Measurements from ENCODE around the gene TRIM26.

TRIM26 gene

DNA sequence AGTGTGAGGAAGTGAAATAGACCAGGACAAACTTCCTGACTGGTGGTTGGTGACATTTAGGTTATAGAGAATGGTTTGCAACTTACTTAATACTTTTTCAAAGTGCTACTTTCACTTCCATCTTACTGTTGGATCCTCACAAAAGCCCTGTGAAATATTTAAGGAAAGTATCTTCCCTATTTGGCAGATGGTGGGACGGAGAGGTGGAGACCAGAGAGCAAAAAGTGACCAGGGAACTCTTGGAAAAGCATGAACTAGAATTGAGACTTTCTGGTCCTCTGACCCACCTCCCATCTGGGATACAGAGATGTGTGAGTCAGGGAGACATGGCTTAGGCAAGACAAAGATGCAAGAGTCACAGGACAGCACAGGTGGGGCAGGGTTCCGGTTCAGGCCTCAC lies 55.2 kb downstream of the TRIM26 start:
- TF ChIP-seq CTCF (IDR thresholded peaks at IDR 0.05; ENCODE audit: insufficient read depth, low read depth, low read length, missing control alignments): no peak
- no peak for DNase-seq (ENCODE audit: low read depth)
- no peak overlapping the region for H3K4me3 ChIP-seq (ENCODE audit: low read depth, low read length)

DNA sequence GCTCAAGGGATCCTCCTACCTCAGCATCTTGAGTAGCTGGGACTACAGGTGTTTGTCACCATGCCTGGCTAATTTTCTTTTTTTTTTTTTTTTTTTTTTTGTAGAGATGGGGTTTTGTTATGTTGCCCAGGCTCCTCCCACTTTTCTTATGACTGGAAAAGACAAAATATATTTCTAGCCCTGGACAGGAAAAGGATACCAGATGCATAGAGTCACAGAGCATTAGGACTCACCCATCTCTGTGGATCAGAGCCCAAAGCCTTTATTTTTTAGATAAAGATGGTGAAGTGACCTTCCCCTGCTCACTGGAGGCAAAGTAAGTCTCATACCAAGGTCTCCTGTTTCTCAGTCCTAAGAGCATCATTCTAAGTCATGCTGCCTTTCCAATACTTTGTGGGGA lies 55.6 kb downstream of the TRIM26 start:
- no peak for DNase-seq (ENCODE audit: low read depth)
- TF ChIP-seq CTCF (IDR thresholded peaks at IDR 0.05; ENCODE audit: insufficient read depth, low read depth, low read length, missing control alignments): no peak
- no peak overlapping the region for H3K4me3 ChIP-seq (ENCODE audit: low read depth, low read length)

GRCh38 chr6:30156774-30157173 lies 56.4 kb downstream of the TRIM26 start:
- no peak overlapping the region for H3K4me3 ChIP-seq (ENCODE audit: low read depth, low read length)
- DNase-seq (ENCODE audit: low read depth): no peak
- TF ChIP-seq CTCF (IDR thresholded peaks at IDR 0.05; ENCODE audit: insufficient read depth, low read depth, low read length, missing control alignments): no peak

GRCh38 chr6:30156262-30156599 lies 57.0 kb downstream of the TRIM26 start:
- TF ChIP-seq CTCF (IDR thresholded peaks at IDR 0.05; ENCODE audit: insufficient read depth, low read depth, low read length, missing control alignments): no peak
- no peak overlapping the region for H3K4me3 ChIP-seq (ENCODE audit: low read depth, low read length)
- DNase-seq (ENCODE audit: low read depth): no peak

DNA sequence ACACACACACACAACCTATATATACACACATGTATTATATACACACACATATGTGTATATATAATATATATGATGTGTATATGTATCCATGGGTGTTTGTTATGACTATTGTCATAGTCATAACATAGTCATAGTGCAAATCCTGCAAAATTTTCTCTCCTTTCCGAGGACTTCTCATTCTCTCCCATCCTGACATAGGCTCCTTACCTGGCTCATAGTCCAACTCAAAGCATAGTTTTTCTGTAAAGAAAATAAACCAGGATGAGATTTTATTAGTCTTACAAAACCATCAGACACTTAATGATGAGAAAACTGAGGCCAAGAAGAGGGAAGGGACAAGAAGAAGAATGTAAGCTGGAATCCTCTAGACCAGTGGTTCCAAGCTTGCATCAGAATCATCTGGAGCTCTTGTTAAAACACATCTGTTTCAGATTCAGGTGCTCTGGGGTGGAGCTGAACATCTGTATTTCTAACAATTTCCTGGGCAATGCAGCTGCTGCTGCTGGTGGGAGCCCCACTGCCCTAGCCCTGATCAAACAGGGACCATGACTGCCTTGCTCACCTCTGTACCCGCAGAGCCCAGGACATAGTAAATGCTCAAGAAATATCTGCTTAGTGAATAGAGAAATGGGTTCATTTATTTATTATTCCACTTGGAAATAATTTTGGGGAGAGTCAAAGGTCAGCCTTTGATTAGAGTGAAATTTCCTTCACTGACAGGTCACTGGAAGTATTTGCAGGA lies 57.5 kb downstream of the TRIM26 start:
- H3K4me3 ChIP-seq (ENCODE audit: low read depth, low read length): no peak overlapping the region
- no peak for DNase-seq (ENCODE audit: low read depth)

DNA sequence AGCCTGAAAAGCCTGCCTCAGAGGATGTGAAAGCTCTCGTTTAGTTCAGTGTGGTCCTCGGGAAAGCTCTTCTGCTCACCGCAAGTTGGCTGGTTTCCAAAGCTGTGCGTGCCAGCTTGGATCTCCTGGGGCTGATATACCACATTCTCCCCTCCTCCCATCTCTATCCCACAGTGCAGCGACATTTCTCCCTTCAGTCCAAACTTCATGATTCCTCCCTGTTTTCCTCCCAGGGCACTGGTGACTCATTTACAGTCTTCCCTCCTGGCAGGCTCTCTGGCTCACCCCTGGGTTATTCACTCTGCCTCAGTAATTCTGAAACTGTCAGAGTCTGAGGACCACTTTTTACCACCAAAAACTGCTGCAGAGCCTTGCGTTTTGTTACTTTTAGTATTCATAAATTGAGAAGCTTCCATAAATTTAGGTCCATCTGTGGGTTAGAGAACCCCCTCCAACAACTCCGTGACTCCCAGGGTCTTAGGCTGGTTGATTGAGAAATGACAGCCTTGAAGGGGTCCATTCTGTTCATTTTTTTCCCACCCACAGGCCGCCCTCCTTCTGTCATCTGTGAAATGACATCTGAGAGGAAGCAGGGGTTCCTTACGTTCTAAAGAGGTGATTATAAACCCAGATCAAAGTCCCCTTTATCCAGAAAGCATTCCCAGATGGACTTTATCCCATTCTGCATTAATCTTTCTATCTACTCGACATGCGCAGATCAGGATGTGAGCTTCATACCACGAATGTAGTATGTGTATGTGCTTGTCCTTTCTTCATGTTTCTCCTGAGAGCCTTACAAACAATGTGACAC lies 58.3 kb downstream of the TRIM26 start:
- no peak for DNase-seq (ENCODE audit: low read depth)
- no peak for TF ChIP-seq CTCF (IDR thresholded peaks at IDR 0.05; ENCODE audit: insufficient read depth, low read depth, low read length, missing control alignments)
- H3K4me3 ChIP-seq (ENCODE audit: low read depth, low read length): no peak overlapping the region

More for the DNA sequence above, 57.5 kb downstream of the TRIM26 start:
- no peak for TF ChIP-seq CTCF (IDR thresholded peaks at IDR 0.05; ENCODE audit: insufficient read depth, low read depth, low read length, missing control alignments)

Measured in GM12865 (cell line).